Measurements from ENCODE around the gene GLIS1.

Gene GLIS1

DNA sequence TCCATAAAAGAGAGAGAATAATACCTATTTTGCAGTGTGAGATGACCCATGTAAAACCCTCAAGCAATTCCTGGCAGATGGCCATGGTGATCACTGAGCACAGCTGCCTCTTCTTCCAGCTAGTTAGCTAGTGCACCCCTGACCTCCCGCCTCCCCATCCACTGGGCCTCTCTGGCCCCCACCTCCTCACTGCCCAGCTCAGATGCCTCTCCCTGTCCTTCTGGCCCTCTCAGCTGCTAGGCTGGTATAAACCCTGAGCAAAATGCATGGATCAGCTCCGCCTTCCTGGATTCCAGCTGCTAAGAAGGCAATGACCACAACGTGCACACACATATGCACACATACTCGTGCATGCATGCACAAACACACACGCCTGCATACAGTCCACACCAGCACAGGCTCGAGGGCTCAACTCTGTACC, 162.6 kb downstream of the GLIS1 start:
- no peak overlapping the region for H3K4me2 ChIP-seq (ENCODE audit: insufficient read depth, low read length)
- H3K27ac ChIP-seq (ENCODE audit: low read length), result no peak overlapping the region
- ATAC-seq (ENCODE audit: insufficient read depth, low read depth) (no peak), DNase-seq (no peak)
- no peaks in the 10 kb centered on the region for H3K9me3 ChIP-seq (ENCODE audit: insufficient read depth, low read length, severe bottlenecking)
- H3K36me3 ChIP-seq (ENCODE audit: insufficient read depth, low read length), result no peaks in the 10 kb centered on the region
- no peak overlapping the region for H3K9ac ChIP-seq (ENCODE audit: low read depth, low read length)
- H3K4me1 ChIP-seq (ENCODE audit: insufficient read depth, low read length), result no peaks in the 10 kb centered on the region
- no peak overlapping the region for H2AFZ ChIP-seq (ENCODE audit: low read depth, low read length)
- H4K20me1 ChIP-seq (ENCODE audit: insufficient read depth, low read length), result peaks cover 2% of the 10 kb centered on the region; the same call in 1 of the 2 replicates
- no peak overlapping the region for H3K4me3 ChIP-seq (ENCODE audit: low read depth in 1 of 2, low read length in 2 of 2)
- H3K27me3 ChIP-seq (ENCODE audit: insufficient read depth, low read length, poor library complexity), result peaks cover 13% of the 10 kb centered on the region
- no peak for TF ChIP-seq EZH2 (IDR thresholded peaks at IDR 0.05; ENCODE audit: borderline replicate concordance, low read depth, low read length, severe bottlenecking)
- H3K79me2 ChIP-seq (ENCODE audit: insufficient read depth, low read length), result no peaks in the 10 kb centered on the region

DNA sequence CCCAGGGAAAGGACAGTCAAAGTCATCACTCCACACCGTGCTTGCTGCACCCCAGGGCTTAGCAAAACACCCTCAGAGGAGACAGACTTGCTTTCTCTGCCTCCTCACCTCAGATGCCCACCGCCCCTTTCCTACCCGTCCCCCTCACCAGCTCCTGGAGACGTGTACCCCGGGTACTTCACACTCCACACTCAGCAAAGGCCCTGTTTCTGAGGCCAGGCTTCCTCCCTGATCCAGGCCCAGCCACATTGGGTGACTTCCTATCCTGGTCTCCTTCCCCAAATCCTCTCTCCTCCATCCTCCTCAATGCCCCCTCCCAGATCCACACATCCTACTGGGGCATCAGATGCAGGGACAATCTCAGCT, 163.0 kb downstream of the GLIS1 start:
- no peaks in the 10 kb centered on the region for H3K36me3 ChIP-seq (ENCODE audit: insufficient read depth, low read length)
- peaks cover 13% of the 10 kb centered on the region for H3K27me3 ChIP-seq (ENCODE audit: insufficient read depth, low read length, poor library complexity)
- peaks cover 2% of the 10 kb centered on the region; the same call in 1 of the 2 replicates for H4K20me1 ChIP-seq (ENCODE audit: insufficient read depth, low read length)
- no peaks in the 10 kb centered on the region for H3K79me2 ChIP-seq (ENCODE audit: insufficient read depth, low read length)
- H3K9ac ChIP-seq (ENCODE audit: low read depth, low read length), result no peak overlapping the region
- TF ChIP-seq EZH2 (IDR thresholded peaks at IDR 0.05; ENCODE audit: borderline replicate concordance, low read depth, low read length, severe bottlenecking) (no peak), CTCF (IDR thresholded peaks at IDR 0.05; ENCODE audit: borderline replicate concordance, extremely low read depth, low read length, poor library complexity, severe bottlenecking) (no peak)
- H2AFZ ChIP-seq (ENCODE audit: low read depth, low read length), result no peak overlapping the region
- no peak for DNase-seq
- H3K4me1 ChIP-seq (ENCODE audit: insufficient read depth, low read length), result no peaks in the 10 kb centered on the region
- no peak overlapping the region for H3K27ac ChIP-seq (ENCODE audit: low read length)
- H3K9me3 ChIP-seq (ENCODE audit: insufficient read depth, low read length, severe bottlenecking), result no peaks in the 10 kb centered on the region
- no peak overlapping the region for H3K4me2 ChIP-seq (ENCODE audit: insufficient read depth, low read length)
- no peak for ATAC-seq (ENCODE audit: insufficient read depth, low read depth)
- no peak overlapping the region for H3K4me3 ChIP-seq (ENCODE audit: low read depth in 1 of 2, low read length in 2 of 2)

- Histone ChIP-seq H3K9ac (ENCODE audit: low read depth, low read length) (no peak overlapping the region), H3K36me3 (ENCODE audit: insufficient read depth, low read length) (no peaks in the 10 kb centered on the region), H3K27me3 (ENCODE audit: insufficient read depth, low read length, poor library complexity) (peaks cover 13% of the 10 kb centered on the region), H3K4me3 (ENCODE audit: low read depth in 1 of 2, low read length in 2 of 2) (no peak overlapping the region), H3K27ac (ENCODE audit: low read length) (no peak overlapping the region), H3K4me2 (ENCODE audit: insufficient read depth, low read length) (no peak overlapping the region), H3K9me3 (ENCODE audit: insufficient read depth, low read length, severe bottlenecking) (no peaks in the 10 kb centered on the region), H3K79me2 (ENCODE audit: insufficient read depth, low read length) (no peaks in the 10 kb centered on the region), H2AFZ (ENCODE audit: low read depth, low read length) (no peak overlapping the region), H4K20me1 (ENCODE audit: insufficient read depth, low read length) (peaks cover 2% of the 10 kb centered on the region; the same call in 1 of the 2 replicates), H3K4me1 (ENCODE audit: insufficient read depth, low read length) (no peaks in the 10 kb centered on the region)
- TF ChIP-seq EZH2 (IDR thresholded peaks at IDR 0.05; ENCODE audit: borderline replicate concordance, low read depth, low read length, severe bottlenecking) (no peak), CTCF (IDR thresholded peaks at IDR 0.05; ENCODE audit: borderline replicate concordance, extremely low read depth, low read length, poor library complexity, severe bottlenecking) (no peak)
- ATAC-seq (ENCODE audit: insufficient read depth, low read depth), result 0 out of 3 replicates have a peak, but pooled peaks have one; percentile 50
- DNase-seq, result no peak
Observed at GRCh38 chr1:53575141-53575954, 163.6 kb downstream of the GLIS1 start.

- Histone ChIP-seq H4K20me1 (ENCODE audit: insufficient read depth, low read length) (peaks cover 2% of the 10 kb centered on the region; the same call in 1 of the 2 replicates), H3K36me3 (ENCODE audit: insufficient read depth, low read length) (no peaks in the 10 kb centered on the region), H3K79me2 (ENCODE audit: insufficient read depth, low read length) (no peaks in the 10 kb centered on the region), H3K27ac (ENCODE audit: low read length) (no peak overlapping the region), H3K9ac (ENCODE audit: low read depth, low read length) (no peak overlapping the region), H3K27me3 (ENCODE audit: insufficient read depth, low read length, poor library complexity) (peaks cover 13% of the 10 kb centered on the region), H3K4me2 (ENCODE audit: insufficient read depth, low read length) (no peak overlapping the region), H2AFZ (ENCODE audit: low read depth, low read length) (no peak overlapping the region), H3K4me3 (ENCODE audit: low read depth in 1 of 2, low read length in 2 of 2) (no peak overlapping the region), H3K9me3 (ENCODE audit: insufficient read depth, low read length, severe bottlenecking) (no peaks in the 10 kb centered on the region), H3K4me1 (ENCODE audit: insufficient read depth, low read length) (no peaks in the 10 kb centered on the region)
- TF ChIP-seq EZH2 (IDR thresholded peaks at IDR 0.05; ENCODE audit: borderline replicate concordance, low read depth, low read length, severe bottlenecking) (no peak), CTCF (IDR thresholded peaks at IDR 0.05; ENCODE audit: borderline replicate concordance, extremely low read depth, low read length, poor library complexity, severe bottlenecking) (no peak)
- DNase-seq (no peak), ATAC-seq (ENCODE audit: insufficient read depth, low read depth) (no peak)
Observed at GRCh38 chr1:53574621-53575020, 164.3 kb downstream of the GLIS1 start.

Data from DND-41 (cell line).